H7 (cell line): ENCODE measurements around the gene TLCD3B. TPM values are rescaled to one million over a fixed set of nuclear protein-coding genes. Genes with fewer than 3 reads are reported as not detected.

Experiments
- DNase-seq: peaks from one replicate; pipeline ENCODE4 v3.0.0; 2012
- H3K27me3 ChIP-seq: 2 replicates; pipeline ENCODE4 v1.6.0; 2011; ENCODE audit warnings: mild to moderate bottlenecking, low read length; ENCODE audit not compliant: control insufficient read depth, insufficient read depth
- H3K36me3 ChIP-seq: replicated peaks from 2 replicates; pipeline ENCODE4 v1.5.1; 2011; ENCODE audit warnings: low read length; ENCODE audit not compliant: control insufficient read depth, insufficient read depth
- H3K4me3 ChIP-seq: 2 replicates; pipeline ENCODE4 v1.5.1; 2011; ENCODE audit warnings: low read depth, mild to moderate bottlenecking, control low read depth, low read length, moderate library complexity; ENCODE audit not compliant: insufficient read depth
- total RNA-seq: library from RNA; depleted of rRNA; stranded (reverse); fragments of >200 nt; shearing (Covaris generic); gene quantifications from 2 replicates; pipeline ENCODE4 v1.2.3, GENCODE V29; 2014

The TLCD3B gene
- total RNA-seq, 1 experiment from 2014 or later = 3.0 TPM

- peaks cover 33% of the 10 kb centered on the region for H3K36me3 ChIP-seq
- peak overlapping the region; percentile 99 for H3K4me3 ChIP-seq
- H3K27me3 ChIP-seq = no peaks in the 10 kb centered on the region
- DNase-seq = no peak
Measured at GRCh38 chr16:30065943-30066760, 35.1 kb upstream of the TLCD3B start.

DNA sequence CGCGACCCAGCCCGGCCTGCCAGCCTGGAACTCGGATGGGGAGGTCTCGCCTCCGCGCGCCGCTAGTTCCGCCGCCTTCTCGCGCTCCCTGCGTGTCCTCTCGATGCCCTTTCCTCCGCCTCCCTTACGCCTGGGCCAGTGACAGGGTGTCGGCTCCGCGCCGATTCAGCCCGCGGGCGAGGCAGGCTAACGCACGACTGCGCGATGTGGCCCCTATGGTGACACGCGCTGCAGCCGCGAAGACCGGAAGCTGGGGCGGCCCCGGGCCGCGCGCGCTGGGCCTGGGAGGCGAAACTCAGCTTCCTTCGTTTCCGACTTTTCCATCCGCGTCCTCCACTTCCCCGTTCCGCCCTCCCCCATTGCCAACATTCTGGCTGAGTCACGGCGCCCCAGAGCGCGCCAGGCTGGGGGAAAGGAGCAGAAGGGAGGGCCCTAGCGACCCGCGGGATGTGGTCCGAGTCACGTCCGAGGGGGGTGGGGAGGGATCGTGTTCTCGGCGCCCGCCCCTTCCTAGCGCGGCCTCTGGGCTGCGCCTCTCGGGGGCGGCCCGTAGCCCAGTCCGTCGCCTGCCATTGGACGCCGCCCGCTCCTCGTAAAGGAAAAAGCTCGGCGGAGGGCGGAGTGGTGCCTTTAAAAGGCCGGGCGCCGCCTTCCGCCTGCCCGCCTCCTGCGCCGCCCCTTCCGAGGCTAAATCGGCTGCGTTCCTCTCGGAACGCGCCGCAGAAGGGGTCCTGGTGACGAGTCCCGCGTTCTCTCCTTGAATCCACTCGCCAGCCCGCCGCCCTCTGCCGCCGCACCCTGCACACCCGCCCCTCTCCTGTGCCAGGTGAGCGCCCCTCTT lies 34.3 kb upstream of the TLCD3B start, which contains the start of gene ALDOA:
ALDOA (plus strand) TSS at position 659 of the 841 bp plus-strand sequence. CDS start 1,138 bp downstream, outside the sequence.
- Histone ChIP-seq H3K4me3 (peak within 1 kb of the TSS; percentile 99), H3K36me3 (peaks cover 30% of the 10 kb centered on the region)
- peak; percentile 99 for DNase-seq

DNA sequence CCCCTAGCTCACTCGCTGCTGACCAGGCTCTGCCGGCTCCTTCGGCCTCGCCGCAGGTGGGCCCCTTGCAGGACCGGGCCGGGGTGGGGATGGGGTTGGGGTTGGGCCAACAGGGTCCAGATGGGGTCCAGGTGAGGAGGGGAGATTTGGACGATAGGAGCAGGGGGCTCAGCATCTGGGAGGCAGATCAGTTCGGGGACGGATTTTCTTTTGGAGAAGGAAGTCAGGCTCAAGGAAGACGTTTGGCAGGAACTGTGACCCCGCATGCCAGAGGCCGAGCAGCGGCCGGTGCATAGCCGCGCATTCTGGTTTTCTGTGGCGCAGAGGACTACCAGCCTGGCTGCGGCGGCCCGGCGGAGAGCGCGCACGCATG lies 33.6 kb upstream of the TLCD3B start:
- no peaks in the 10 kb centered on the region for H3K27me3 ChIP-seq
- peaks cover 25% of the 10 kb centered on the region for H3K36me3 ChIP-seq
- H3K4me3 ChIP-seq = peak overlapping the region; percentile 99
- DNase-seq = no peak

More for the DNA sequence above, 34.3 kb upstream of the TLCD3B start, which contains the start of gene ALDOA:
- no peaks in the 10 kb centered on the region for H3K27me3 ChIP-seq

DNA sequence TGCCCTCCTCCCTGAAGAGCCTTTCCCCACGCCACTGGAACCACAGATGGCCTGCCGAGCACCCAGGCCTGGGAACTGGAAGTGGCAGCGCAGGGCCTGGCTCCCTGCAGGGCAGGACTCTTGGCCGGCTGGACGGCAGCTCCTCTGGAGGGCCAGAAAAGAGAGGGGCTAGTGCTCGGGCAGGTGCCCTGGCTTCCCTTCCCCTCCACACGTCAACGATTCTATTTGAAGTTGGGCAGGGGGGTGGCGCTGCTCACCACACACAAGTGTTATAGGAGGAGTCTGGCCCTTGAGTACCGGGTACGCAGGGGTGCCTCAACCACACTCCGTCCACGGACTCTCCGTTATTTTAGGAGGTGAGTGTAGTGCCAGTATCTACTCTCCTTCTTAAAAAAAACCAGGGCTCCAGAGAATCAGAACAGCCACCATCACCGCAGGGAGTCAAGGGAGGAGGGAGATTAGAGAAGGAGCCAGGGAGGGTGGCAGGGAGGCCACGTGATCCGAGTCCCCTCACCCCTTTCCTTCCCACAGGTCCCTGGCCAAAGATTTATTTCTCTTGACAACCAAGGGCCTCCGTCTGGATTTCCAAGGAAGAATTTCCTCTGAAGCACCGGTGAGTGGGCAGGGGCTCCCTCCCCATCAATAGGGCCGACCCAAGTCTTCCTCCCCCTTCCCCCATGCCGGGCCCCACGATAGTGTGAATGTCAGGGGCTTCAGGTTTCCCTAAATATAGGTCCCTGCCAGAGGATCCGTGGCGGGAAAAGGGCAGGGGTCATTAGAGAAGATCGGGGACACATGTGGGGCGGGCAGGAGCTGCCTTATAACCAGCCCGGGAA lies 33.0 kb upstream of the TLCD3B start:
- DNase-seq = peak; percentile 88
- Histone ChIP-seq H3K27me3 (no peaks in the 10 kb centered on the region), H3K4me3 (peak overlapping the region; percentile 99), H3K36me3 (peaks cover 19% of the 10 kb centered on the region)

- Histone ChIP-seq H3K4me3 (peak overlapping the region; percentile 99), H3K36me3 (peaks cover 12% of the 10 kb centered on the region), H3K27me3 (no peaks in the 10 kb centered on the region)
- DNase-seq = peak; percentile 4
Measured at GRCh38 chr16:30063278-30063892, 32.3 kb upstream of the TLCD3B start.

GRCh38 chr16:30060836-30061554 lies 29.9 kb upstream of the TLCD3B start:
- Histone ChIP-seq H3K4me3 (no peak overlapping the region), H3K36me3 (no peaks in the 10 kb centered on the region), H3K27me3 (no peaks in the 10 kb centered on the region)
- no peak for DNase-seq

DNA sequence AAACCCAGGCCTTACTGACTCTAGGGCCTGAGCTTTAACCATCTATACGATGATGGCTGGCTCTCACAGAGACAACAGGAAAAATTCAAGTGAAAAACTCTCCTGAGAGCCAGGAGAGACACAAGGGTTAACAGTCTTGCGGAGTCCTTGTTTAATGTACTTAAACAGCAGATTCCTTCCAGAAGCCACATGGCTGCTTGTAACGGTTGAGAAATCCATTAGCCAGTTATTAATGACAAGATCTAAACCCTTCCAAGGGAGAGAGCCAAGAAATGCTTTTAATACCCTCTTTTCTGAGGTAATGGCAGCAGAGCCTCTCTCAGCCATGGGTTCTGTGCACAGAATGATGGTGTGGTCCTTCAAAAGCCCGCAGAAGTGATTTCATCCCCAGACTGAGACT lies 29.3 kb upstream of the TLCD3B start:
- H3K36me3 ChIP-seq = no peaks in the 10 kb centered on the region
- no peak overlapping the region for H3K4me3 ChIP-seq
- DNase-seq = no peak
- no peaks in the 10 kb centered on the region for H3K27me3 ChIP-seq

- Histone ChIP-seq H3K27me3 (no peaks in the 10 kb centered on the region), H3K4me3 (no peak overlapping the region), H3K36me3 (no peaks in the 10 kb centered on the region)
- peak; percentile 90 for DNase-seq
Measured at GRCh38 chr16:30054959-30055553, 24.0 kb upstream of the TLCD3B start.

DNA sequence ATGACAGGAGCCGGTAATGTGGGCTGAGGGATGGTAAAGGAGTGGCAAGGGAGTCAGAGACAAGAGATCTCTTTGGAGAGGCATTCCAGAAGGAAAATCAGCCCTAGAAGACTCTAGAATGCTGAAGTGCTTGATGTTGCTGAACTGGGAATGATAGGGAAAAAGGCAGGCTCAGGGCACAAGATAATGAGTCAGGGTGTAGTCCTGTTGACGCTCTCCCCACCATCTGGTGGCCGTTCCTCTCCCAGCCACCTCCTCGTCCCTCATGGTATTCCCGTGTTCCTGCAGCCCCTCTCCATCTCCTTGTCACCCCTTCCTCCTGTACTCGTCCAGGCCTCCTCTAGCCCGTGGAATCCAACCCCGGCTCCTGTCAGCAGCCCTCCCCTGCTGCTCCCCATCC lies 23.4 kb upstream of the TLCD3B start:
- Histone ChIP-seq H3K36me3 (no peaks in the 10 kb centered on the region), H3K27me3 (no peaks in the 10 kb centered on the region), H3K4me3 (no peak overlapping the region)
- peak; percentile 39 for DNase-seq

DNA sequence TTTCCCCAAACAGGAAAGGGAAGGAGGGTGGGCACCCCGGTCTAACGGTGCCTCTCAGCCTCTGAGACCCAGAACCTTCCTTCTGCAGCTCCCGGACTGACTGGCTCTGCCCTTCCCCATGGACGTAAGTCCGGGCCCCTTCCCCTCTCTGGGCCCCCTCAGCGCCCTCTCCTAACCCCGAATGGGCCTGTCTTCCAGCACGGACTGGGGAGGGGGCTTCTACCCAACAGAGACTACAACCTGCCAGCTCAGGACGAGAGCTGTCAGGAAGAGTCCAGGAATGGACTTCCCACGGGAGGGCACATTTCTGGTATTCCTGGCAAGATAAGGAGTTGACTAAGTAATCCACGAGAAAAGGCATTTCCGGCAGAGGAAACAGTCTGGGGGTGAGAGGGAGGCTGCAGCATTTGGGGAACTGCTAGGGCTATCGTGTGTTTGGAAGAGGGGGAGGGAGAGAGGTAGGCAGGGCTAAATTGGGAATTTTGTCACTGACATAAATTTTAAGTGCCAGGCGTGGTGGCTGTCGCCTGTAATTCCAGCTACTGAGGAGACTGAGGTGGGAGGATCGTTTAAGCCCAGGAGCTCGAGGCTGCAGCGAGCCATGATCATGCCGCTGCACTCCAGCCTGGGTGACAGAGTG lies 22.4 kb upstream of the TLCD3B start:
- H3K36me3 ChIP-seq = no peaks in the 10 kb centered on the region
- peak; percentile 42 for DNase-seq
- peak overlapping the region; percentile 74 for H3K4me3 ChIP-seq
- H3K27me3 ChIP-seq = no peaks in the 10 kb centered on the region

GRCh38 chr16:30052671-30053372 lies 21.8 kb upstream of the TLCD3B start:
- no peaks in the 10 kb centered on the region for H3K27me3 ChIP-seq
- DNase-seq = peak; percentile 98
- peak overlapping the region; percentile 74 for H3K4me3 ChIP-seq
- no peaks in the 10 kb centered on the region for H3K36me3 ChIP-seq

DNA sequence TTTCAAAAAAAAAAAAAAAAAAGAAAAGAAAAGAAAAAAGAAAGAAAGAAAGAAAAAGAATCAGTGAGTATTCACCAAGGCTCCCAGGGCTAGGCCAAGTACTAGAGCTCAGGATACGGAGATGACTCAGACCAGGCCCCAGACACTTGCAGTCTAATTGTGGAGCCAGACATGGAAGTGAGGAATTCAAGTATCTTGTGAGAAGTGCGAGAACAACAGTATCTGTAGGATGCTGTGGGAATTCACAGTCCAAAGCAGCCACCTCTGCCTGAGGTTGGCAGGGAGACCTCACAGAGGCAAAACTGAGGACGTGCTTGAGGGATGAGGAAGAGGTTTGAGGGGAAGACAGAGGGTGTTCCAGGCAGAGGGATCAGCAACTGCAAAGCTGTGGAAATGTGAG lies 20.4 kb upstream of the TLCD3B start:
- Histone ChIP-seq H3K27me3 (no peaks in the 10 kb centered on the region), H3K36me3 (no peaks in the 10 kb centered on the region), H3K4me3 (no peak overlapping the region)
- DNase-seq = no peak
